ENCODE data around the gene GRIP2.

The GRIP2 gene

GRCh38 chr3:14562121-14562890 is 22.2 kb upstream of the GRIP2 start:
- DNase-seq (ENCODE audit: extremely low spot score, insufficient read length, low read depth) = no peak
- no peak for FAIRE-seq

- FAIRE-seq (no peak), DNase-seq (ENCODE audit: extremely low spot score, insufficient read length, low read depth) (no peak)
Observed at GRCh38 chr3:14561051-14561960, 21.2 kb upstream of the GRIP2 start.

- FAIRE-seq = no peak
Observed at GRCh38 chr3:14560110-14560509, 20.0 kb upstream of the GRIP2 start.

GRCh38 chr3:14558029-14558428 is 17.9 kb upstream of the GRIP2 start:
- FAIRE-seq (no peak), DNase-seq (ENCODE audit: extremely low spot score, insufficient read length, low read depth) (no peak)

More at GRCh38 chr3:14560110-14560509, 20.0 kb upstream of the GRIP2 start:
- no peak for DNase-seq (ENCODE audit: extremely low spot score, insufficient read length, low read depth)

- DNase-seq (ENCODE audit: extremely low spot score, insufficient read length, low read depth) = no peak
- FAIRE-seq = no peak
Observed at GRCh38 chr3:14555835-14556234, 15.7 kb upstream of the GRIP2 start.

- FAIRE-seq = no peak
- no peak for DNase-seq (ENCODE audit: extremely low spot score, insufficient read length, low read depth)
Observed at GRCh38 chr3:14554715-14555114, 14.6 kb upstream of the GRIP2 start.

- DNase-seq (ENCODE audit: extremely low spot score, insufficient read length, low read depth) (no peak), FAIRE-seq (no peak)
Observed at GRCh38 chr3:14553871-14554270, 13.7 kb upstream of the GRIP2 start.

- no peak for FAIRE-seq
- DNase-seq (ENCODE audit: extremely low spot score, insufficient read length, low read depth) = no peak
Observed at GRCh38 chr3:14552717-14553116, 12.6 kb upstream of the GRIP2 start.

- no peak for DNase-seq (ENCODE audit: extremely low spot score, insufficient read length, low read depth)
- no peak for FAIRE-seq
Observed at GRCh38 chr3:14552041-14552648, 12.0 kb upstream of the GRIP2 start.

- FAIRE-seq = no peak
- no peak for DNase-seq (ENCODE audit: extremely low spot score, insufficient read length, low read depth)
Observed at GRCh38 chr3:14550651-14551611, 10.8 kb upstream of the GRIP2 start.

- FAIRE-seq (no peak), DNase-seq (ENCODE audit: extremely low spot score, insufficient read length, low read depth) (no peak)
Observed at GRCh38 chr3:14550181-14550580, 10.0 kb upstream of the GRIP2 start.

- DNase-seq (ENCODE audit: extremely low spot score, insufficient read length, low read depth) = no peak
- no peak for FAIRE-seq
Observed at GRCh38 chr3:14549256-14549919, 9.2 kb upstream of the GRIP2 start.

GRCh38 chr3:14548321-14548729 is 8.2 kb upstream of the GRIP2 start:
- DNase-seq (ENCODE audit: extremely low spot score, insufficient read length, low read depth) (peak; percentile 17), FAIRE-seq (no peak)

GRCh38 chr3:14547693-14548092 is 7.6 kb upstream of the GRIP2 start:
- no peak for FAIRE-seq
- no peak for DNase-seq (ENCODE audit: extremely low spot score, insufficient read length, low read depth)

- DNase-seq (ENCODE audit: extremely low spot score, insufficient read length, low read depth) = no peak
- no peak for FAIRE-seq
Observed at GRCh38 chr3:14546041-14546440, 5.9 kb upstream of the GRIP2 start.

GRCh38 chr3:14545251-14545635 is 5.1 kb upstream of the GRIP2 start:
- FAIRE-seq (no peak), DNase-seq (ENCODE audit: extremely low spot score, insufficient read length, low read depth) (no peak)

GRCh38 chr3:14544282-14545250 is 4.4 kb upstream of the GRIP2 start:
- DNase-seq (ENCODE audit: extremely low spot score, insufficient read length, low read depth) (no peak), FAIRE-seq (no peak)

GRCh38 chr3:14543446-14543845 is 3.3 kb upstream of the GRIP2 start:
- FAIRE-seq (no peak), DNase-seq (ENCODE audit: extremely low spot score, insufficient read length, low read depth) (no peak)
